ENCODE results near the gene TMEM205.

- TF ChIP-seq POLR2A (IDR thresholded peaks at IDR 0.05) (no peak), CTCF (IDR thresholded peaks at IDR 0.05) (no peak), POLR2AphosphoS5 (IDR thresholded peaks at IDR 0.05) (no peak), EP300 (IDR thresholded peaks at IDR 0.05) (no peak)
Observed at GRCh38 chr19:11387162-11388034, 41.3 kb upstream of the TMEM205 start.

Data from sigmoid colon (tissue), 4 donors.